PC-3 (cell line): ENCODE results near the gene ELOVL2. TPM values are rescaled to one million over a fixed set of nuclear protein-coding genes. Genes with fewer than 3 reads are reported as not detected.
A peak's percentile ranks its signal among the peaks of the same experiment; 100 is the strongest.

Source experiments
- ATAC-seq: fragments of 200-7000 bp; cut with Tn5 transposase; 2 replicates; pipeline ENCODE4 v1.9.1; 2020; ENCODE audit warnings: mild to moderate bottlenecking, moderate library complexity
- BruUV-seq: library from RNA; stranded (reverse); fragments of 400-500 nt; replicated peaks from 2 replicates; lab custom pipeline; 2021; lab: Mats Ljungman, UMichigan
- CTCF ChIA-PET: fragments of 300-600 bp; sonication (Branson Sonifier 250); formaldehyde crosslinking; loops from one replicate; lab custom pipeline; 2022; ENCODE audit warnings: antibody characterized with exemption; lab: Charles Lee
- POLR2A ChIA-PET: fragments of 300-600 bp; sonication (Branson Sonifier 250); formaldehyde crosslinking; loops from one replicate; lab custom pipeline; 2022; ENCODE audit warnings: antibody characterized with exemption; ENCODE audit not compliant: unreplicated experiment; lab: Charles Lee
- DNase-seq: peaks from one replicate; pipeline ENCODE4 v3.0.0-alpha.2; 2015
- H2AFZ ChIP-seq: fragments of 300-600 bp; sonication (generic); 2 replicates; pipeline ENCODE4 v1.6.0; 2016; ENCODE audit warnings: antibody characterized with exemption, low read length
- H3F3A ChIP-seq: fragments of 300-600 bp; sonication (generic); one replicate; pipeline ENCODE4 v1.6.0; 2017; ENCODE audit warnings: antibody characterized with exemption, low read length, control low read depth, mild to moderate bottlenecking; ENCODE audit not compliant: unreplicated experiment
- H3K27ac ChIP-seq: fragments of 300-600 bp; sonication (generic); 2 replicates; pipeline ENCODE4 v1.5.1; 2016; ENCODE audit warnings: mild to moderate bottlenecking, low read length
- H3K27me3 ChIP-seq: fragments of 300-600 bp; sonication (generic); 2 replicates; pipeline ENCODE4 v1.6.1; 2016; ENCODE audit warnings: low read length, mixed read lengths
- H3K36me3 ChIP-seq: fragments of 300-600 bp; sonication (generic); 2 replicates; pipeline ENCODE4 v1.6.1; 2016; ENCODE audit warnings: low read depth, mixed run types, low read length, mixed read lengths
- H3K4me1 ChIP-seq: fragments of 300-600 bp; sonication (generic); 2 replicates; pipeline ENCODE4 v1.5.1; 2016; ENCODE audit warnings: low read length; ENCODE audit not compliant: insufficient read depth
- H3K4me2 ChIP-seq: fragments of 300-600 bp; sonication (generic); 2 replicates; pipeline ENCODE4 v1.6.0; 2016; ENCODE audit warnings: low read length
- H3K4me3 ChIP-seq: fragments of 300-600 bp; sonication (generic); 2 replicates; pipeline ENCODE4 v1.5.1; 2016; ENCODE audit warnings: mild to moderate bottlenecking, low read length, mixed read lengths
- H3K79me2 ChIP-seq: fragments of 300-600 bp; sonication (generic); 2 replicates; pipeline ENCODE4 v1.6.1; 2017; ENCODE audit warnings: low read length, mixed read lengths
- H3K9ac ChIP-seq: fragments of 300-600 bp; sonication (generic); 2 replicates; pipeline ENCODE4 v1.6.0; 2016; ENCODE audit warnings: mild to moderate bottlenecking, low read length
- H3K9me2 ChIP-seq: fragments of 300-600 bp; sonication (generic); replicated peaks from 2 replicates; pipeline ENCODE4 v1.6.1; 2016; ENCODE audit warnings: mixed run types, low read length, mixed read lengths
- H3K9me3 ChIP-seq: fragments of 300-600 bp; sonication (generic); 2 replicates; pipeline ENCODE4 v1.6.1; 2016; ENCODE audit warnings: low read length, mixed read lengths
- H4K20me1 ChIP-seq: fragments of 300-600 bp; sonication (generic); 2 replicates; pipeline ENCODE4 v1.6.1; 2016; ENCODE audit warnings: low read length, mixed read lengths
- EZH2 ChIP-seq: fragments of 300-600 bp; sonication (generic); IDR thresholded peaks from one replicate; pipeline ENCODE4 v1.6.1; 2017; ENCODE audit warnings: antibody characterized with exemption, mild to moderate bottlenecking, low read length; ENCODE audit not compliant: unreplicated experiment
- EZH2phosphoT487 ChIP-seq: fragments of 300-600 bp; sonication (generic); IDR thresholded peaks from 2 replicates; pipeline ENCODE4 v1.6.1; 2018; ENCODE audit warnings: mild to moderate bottlenecking, antibody characterized with exemption, low read length, borderline replicate concordance
- intact Hi-C: fragments of 100-400 bp; cut with micrococcal nuclease; formaldehyde crosslinking; loops from 2 replicates; pipeline ENCODE4 v1.9.0; 2023
- total RNA-seq: library from RNA; depleted of rRNA; stranded (reverse); fragments of >200 nt; gene quantifications from 2 replicates; pipeline ENCODE4 v1.2.3, GENCODE V29; 2014
- TF ChIP-seq, protein P1 (sequence below): fragments of 300-600 bp; sonication (generic); conservative IDR thresholded peaks from 2 replicates; pipeline ENCODE4 v1.5.1; 2017; ENCODE audit warnings: antibody characterized with exemption, low read depth, mild to moderate bottlenecking, low read length

The ELOVL2 gene
- total RNA-seq, 1 experiment from 2014 or later, result 0.91 TPM

DNA sequence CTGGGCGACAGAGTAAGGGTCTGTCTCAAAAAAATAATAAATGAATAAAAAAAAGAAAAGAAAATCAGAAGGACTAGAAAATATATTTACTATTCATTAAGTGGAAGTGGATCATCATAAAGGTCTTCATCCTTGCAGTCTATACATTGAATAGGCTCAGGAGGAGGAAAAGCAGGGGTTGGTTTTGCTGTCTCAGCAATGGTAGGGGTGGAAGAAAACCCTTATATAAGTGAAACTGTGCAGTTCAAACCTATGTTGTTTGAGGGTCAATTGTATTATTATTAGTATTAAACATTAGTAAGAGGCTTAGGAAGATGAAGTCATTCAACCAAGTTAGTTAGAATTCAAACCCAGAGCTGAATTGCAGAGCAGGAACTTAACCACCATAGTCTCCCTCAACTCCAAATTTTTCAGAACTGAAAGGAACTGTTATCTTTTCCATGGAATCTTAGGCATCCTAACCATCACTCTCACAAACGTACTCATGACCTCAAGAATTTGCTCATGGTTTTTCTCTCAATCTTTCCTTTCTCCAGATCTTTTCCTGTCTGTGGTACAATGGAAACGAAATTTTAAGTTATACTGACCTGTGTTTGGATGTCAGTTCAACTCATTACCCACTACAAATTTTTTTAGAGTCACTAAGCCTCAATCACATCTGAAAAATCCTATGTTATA, 41.8 kb upstream of the ELOVL2 start:
- no peaks in the 10 kb centered on the region for H3K27me3 ChIP-seq
- H3K27ac ChIP-seq, result no peak overlapping the region
- DNase-seq (no peak), ATAC-seq (no peak)
- peaks cover 6% of the 10 kb centered on the region; the same call in 1 of the 2 replicates for H3K4me1 ChIP-seq
- no peak overlapping the region for H2AFZ ChIP-seq
- no TSS peak for BruUV-seq
- H3K79me2 ChIP-seq, result no peaks in the 10 kb centered on the region
- H3K9me2 ChIP-seq, result no peaks in the 10 kb centered on the region
- H4K20me1 ChIP-seq, result no peaks in the 10 kb centered on the region
- ChIA-PET POLR2A (no interaction called here), CTCF (no interaction called here)
- no peaks in the 10 kb centered on the region for H3F3A ChIP-seq
- H3K4me2 ChIP-seq, result no peak overlapping the region
- H3K9me3 ChIP-seq, result no peaks in the 10 kb centered on the region
- intact Hi-C loops, result no loop called here
- no peak for TF ChIP-seq EZH2phosphoT487
- TF ChIP-seq, protein P1, sequence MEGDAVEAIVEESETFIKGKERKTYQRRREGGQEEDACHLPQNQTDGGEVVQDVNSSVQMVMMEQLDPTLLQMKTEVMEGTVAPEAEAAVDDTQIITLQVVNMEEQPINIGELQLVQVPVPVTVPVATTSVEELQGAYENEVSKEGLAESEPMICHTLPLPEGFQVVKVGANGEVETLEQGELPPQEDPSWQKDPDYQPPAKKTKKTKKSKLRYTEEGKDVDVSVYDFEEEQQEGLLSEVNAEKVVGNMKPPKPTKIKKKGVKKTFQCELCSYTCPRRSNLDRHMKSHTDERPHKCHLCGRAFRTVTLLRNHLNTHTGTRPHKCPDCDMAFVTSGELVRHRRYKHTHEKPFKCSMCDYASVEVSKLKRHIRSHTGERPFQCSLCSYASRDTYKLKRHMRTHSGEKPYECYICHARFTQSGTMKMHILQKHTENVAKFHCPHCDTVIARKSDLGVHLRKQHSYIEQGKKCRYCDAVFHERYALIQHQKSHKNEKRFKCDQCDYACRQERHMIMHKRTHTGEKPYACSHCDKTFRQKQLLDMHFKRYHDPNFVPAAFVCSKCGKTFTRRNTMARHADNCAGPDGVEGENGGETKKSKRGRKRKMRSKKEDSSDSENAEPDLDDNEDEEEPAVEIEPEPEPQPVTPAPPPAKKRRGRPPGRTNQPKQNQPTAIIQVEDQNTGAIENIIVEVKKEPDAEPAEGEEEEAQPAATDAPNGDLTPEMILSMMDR, result no peak
- no peak for TF ChIP-seq EZH2
- H3K4me3 ChIP-seq, result no peak overlapping the region
- no peaks in the 10 kb centered on the region for H3K36me3 ChIP-seq
- no peak overlapping the region for H3K9ac ChIP-seq

DNA sequence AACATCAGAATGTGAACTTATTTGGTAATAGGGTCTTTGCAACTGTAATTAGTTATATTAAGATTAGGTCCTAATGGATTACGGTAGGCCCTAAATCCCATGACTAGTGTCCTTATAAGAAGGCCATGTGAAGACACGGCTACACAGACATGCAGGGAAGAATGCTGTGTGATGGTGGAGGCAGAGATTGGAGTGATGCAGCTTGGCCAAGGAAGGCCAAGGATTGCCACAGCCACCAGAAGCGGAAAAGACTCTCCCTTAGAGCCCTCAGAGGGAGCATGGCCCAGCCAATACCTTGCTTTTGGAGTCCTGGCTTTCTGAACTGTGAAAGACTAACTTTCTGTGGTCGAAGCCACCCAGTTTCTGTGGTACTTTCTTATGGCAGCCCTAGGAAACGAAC, 39.9 kb upstream of the ELOVL2 start:
- Histone ChIP-seq H3K27ac (peak overlapping the region; percentile 24), H3K9me3 (no peaks in the 10 kb centered on the region), H3K9ac (no peak overlapping the region), H2AFZ (no peak overlapping the region), H3K4me3 (no peak overlapping the region), H3K36me3 (no peaks in the 10 kb centered on the region), H3F3A (no peaks in the 10 kb centered on the region), H3K9me2 (no peaks in the 10 kb centered on the region), H3K27me3 (no peaks in the 10 kb centered on the region), H3K79me2 (no peaks in the 10 kb centered on the region), H3K4me1 (peaks cover 6% of the 10 kb centered on the region; the same call in 1 of the 2 replicates), H4K20me1 (no peaks in the 10 kb centered on the region), H3K4me2 (no peak overlapping the region)
- BruUV-seq, result no TSS peak
- ChIA-PET CTCF (no interaction called here), POLR2A (no interaction called here)
- no peak for DNase-seq
- intact Hi-C loops, result no loop called here
- ATAC-seq, result no peak
- TF ChIP-seq EZH2phosphoT487, result no peak
- TF ChIP-seq, protein P1, result no peak
- no peak for TF ChIP-seq EZH2

DNA sequence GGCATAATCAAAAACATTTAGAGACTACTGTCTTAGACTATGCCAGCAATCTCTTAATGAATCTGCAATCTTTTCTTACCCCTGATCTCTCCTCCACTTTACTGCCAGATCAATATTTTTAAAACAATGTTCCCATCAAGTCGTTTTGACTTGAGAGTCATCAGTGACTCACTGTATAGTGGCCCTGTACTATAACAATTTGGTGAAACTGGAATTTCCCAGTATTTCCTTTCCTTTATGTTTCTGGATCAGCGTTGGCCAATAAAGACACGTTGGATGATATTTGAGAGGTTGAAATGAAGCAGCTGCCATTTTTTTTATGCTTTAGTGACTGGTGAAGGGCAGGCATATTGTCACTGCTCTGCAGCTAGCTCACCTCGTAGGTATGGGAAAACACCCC, 39.4 kb upstream of the ELOVL2 start:
- Histone ChIP-seq H3K9me2 (no peaks in the 10 kb centered on the region), H3K4me2 (no peak overlapping the region), H3K9me3 (no peaks in the 10 kb centered on the region), H2AFZ (no peak overlapping the region), H3K36me3 (no peaks in the 10 kb centered on the region), H3K4me3 (no peak overlapping the region), H3K27ac (peak overlapping the region; percentile 24), H3F3A (no peaks in the 10 kb centered on the region), H4K20me1 (no peaks in the 10 kb centered on the region), H3K27me3 (no peaks in the 10 kb centered on the region), H3K4me1 (peaks cover 6% of the 10 kb centered on the region; the same call in 1 of the 2 replicates), H3K79me2 (no peaks in the 10 kb centered on the region), H3K9ac (no peak overlapping the region)
- ChIA-PET CTCF (no interaction called here), POLR2A (no interaction called here)
- intact Hi-C loops, result no loop called here
- DNase-seq (peak; percentile 59), ATAC-seq (peak; percentile 71)
- no TSS peak for BruUV-seq
- TF ChIP-seq EZH2phosphoT487 (no peak), EZH2 (no peak)
- TF ChIP-seq, protein P1, result no peak
